Gastroesophageal sphincter (tissue), 4 donors: Measurements from ENCODE around the gene ALKBH3. TPM values are rescaled to one million over a fixed set of nuclear protein-coding genes. Genes with fewer than 3 reads are reported as not detected.

Experiments
- ATAC-seq: fragments of 150-250 bp; one replicate; pipeline ENCODE4 v1.9.1; 2016; ENCODE audit warnings: mild to moderate bottlenecking, moderate library complexity
- H3K27ac ChIP-seq, 4 donors: fragments of 200-600 bp; sonication (generic) in 3 of 4; 1 replicate in 3 of 4; 2 replicates in 1 of 4; pipeline ENCODE4 v1.5.1; 2016 to 2019
- H3K27me3 ChIP-seq: fragments of 200-600 bp; sonication (generic); one replicate; pipeline ENCODE4 v1.5.1; 2019
- H3K36me3 ChIP-seq, 2 donors: fragments of 200-600 bp; sonication (generic); one replicate each; pipeline ENCODE4 v1.5.1; 2019; ENCODE audit warnings: control low read depth in 1 of 2
- H3K4me1 ChIP-seq, 3 donors: fragments of 200-600 bp; sonication (generic); 1 replicate in 2 of 3; 2 replicates in 1 of 3; pipeline ENCODE4 v1.5.1; 2016 to 2019; ENCODE audit warnings: control low read depth in 2 of 3
- H3K4me3 ChIP-seq, 2 donors: fragments of 200-600 bp; sonication (generic); one replicate each; pipeline ENCODE4 v1.5.1; 2019; ENCODE audit warnings: mild to moderate bottlenecking in 1 of 2, moderate library complexity in 1 of 2
- H3K9me3 ChIP-seq, 3 donors: fragments of 200-600 bp; sonication (generic); one replicate each; pipeline ENCODE4 v1.5.1; 2017 to 2019; ENCODE audit warnings: control low read depth in 2 of 3
- EP300 ChIP-seq: sonication (generic); formaldehyde crosslinking; IDR thresholded peaks from one replicate; pipeline ENCODE4 v1.6.1; 2017; ENCODE audit warnings: antibody characterized with exemption, mild to moderate bottlenecking
- POLR2A ChIP-seq, 2 donors: fragments of 450-650 bp; IDR thresholded peaks; one replicate each; pipeline ENCODE4 v1.6.1; 2017; ENCODE audit warnings: antibody characterized with exemption in 2 of 2, mild to moderate bottlenecking in 2 of 2, moderate library complexity in 1 of 2
- POLR2AphosphoS5 ChIP-seq: sonication (generic); formaldehyde crosslinking; IDR thresholded peaks from one replicate; pipeline ENCODE4 v1.6.1; 2017; ENCODE audit warnings: antibody characterized with exemption
- WGBS, 2 donors: methylation state at CpG; one replicate each; pipeline ENCODE4 v1.1.5; 2018; ENCODE audit warnings: low coverage in 1 of 2; 5-methylcytosine and 5-hydroxymethylcytosine counted together
- total RNA-seq, 4 donors: library from RNA; depleted of rRNA; stranded (reverse); fragments of >200 nt; gene quantifications; one replicate each; pipeline ENCODE4 v1.1.0, GENCODE V29; 2016
- TF ChIP-seq, protein P1 (sequence below), 4 experiments: fragments of 200-600 bp in 2 of 4; fragments of 450-650 bp in 2 of 4; sonication (generic) in 1 of 4; IDR thresholded peaks; one replicate each; pipeline ENCODE4 v1.5.1; 2017 to 2019; ENCODE audit warnings: antibody characterized with exemption in 4 of 4, mild to moderate bottlenecking in 2 of 4, moderate library complexity in 2 of 4

ALKBH3 gene
- total RNA-seq = 10 to 100 TPM; 24.0 to 41.3 (median 37.1) TPM

DNA sequence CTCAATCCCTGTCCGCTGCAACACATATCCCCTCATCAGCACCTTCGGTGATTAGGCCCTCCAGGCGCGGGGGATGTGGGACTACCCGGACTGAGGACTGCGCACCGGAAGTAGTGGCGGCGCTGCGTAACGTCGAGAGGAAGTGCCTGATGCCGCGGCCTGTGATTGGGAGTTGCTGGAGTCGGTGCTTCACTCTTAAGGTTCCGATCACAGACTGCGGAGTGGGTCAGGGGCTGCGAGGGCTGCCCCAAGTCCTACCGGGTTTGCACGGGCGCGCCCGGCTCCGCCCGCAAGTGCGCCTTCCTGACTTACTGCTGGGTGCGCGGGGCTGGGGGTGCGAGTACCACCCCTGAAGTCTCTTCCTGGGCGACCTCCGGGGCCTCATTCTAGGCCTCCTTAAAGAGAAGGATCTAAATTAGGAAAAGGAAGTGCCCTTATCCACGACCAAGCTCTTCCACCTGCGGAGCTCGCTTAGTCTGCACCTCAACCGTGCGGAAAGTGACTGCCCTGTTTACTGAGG is at the start of gene ALKBH3:
Gene ALKBH3, plus strand, starts transcription at position 192 of the 520 bp plus-strand sequence. CDS start 1,822 bp downstream, outside the sequence.
- ATAC-seq = peak; percentile 100
- WGBS, 2 donors = no CpG with 5 or more reads among the region's 36 CpGs
- H3K4me3 ChIP-seq = peak within 1 kb of the TSS; percentile 72 to 89
- peaks cover 3 to 33% of the 10 kb centered on the region in 2 donors for H3K36me3 ChIP-seq
- peaks cover 21% of the 10 kb centered on the region for H3K27me3 ChIP-seq
- peaks cover 10 to 29% (median 10%) of the 10 kb centered on the region in 3 donors for H3K4me1 ChIP-seq
- peak within 1 kb of the TSS; percentile 27 to 83 (median 82) for H3K27ac ChIP-seq
- H3K9me3 ChIP-seq = no peaks in the 10 kb centered on the region
- TF ChIP-seq POLR2AphosphoS5 = peak; percentile 61
- TF ChIP-seq, protein P1, sequence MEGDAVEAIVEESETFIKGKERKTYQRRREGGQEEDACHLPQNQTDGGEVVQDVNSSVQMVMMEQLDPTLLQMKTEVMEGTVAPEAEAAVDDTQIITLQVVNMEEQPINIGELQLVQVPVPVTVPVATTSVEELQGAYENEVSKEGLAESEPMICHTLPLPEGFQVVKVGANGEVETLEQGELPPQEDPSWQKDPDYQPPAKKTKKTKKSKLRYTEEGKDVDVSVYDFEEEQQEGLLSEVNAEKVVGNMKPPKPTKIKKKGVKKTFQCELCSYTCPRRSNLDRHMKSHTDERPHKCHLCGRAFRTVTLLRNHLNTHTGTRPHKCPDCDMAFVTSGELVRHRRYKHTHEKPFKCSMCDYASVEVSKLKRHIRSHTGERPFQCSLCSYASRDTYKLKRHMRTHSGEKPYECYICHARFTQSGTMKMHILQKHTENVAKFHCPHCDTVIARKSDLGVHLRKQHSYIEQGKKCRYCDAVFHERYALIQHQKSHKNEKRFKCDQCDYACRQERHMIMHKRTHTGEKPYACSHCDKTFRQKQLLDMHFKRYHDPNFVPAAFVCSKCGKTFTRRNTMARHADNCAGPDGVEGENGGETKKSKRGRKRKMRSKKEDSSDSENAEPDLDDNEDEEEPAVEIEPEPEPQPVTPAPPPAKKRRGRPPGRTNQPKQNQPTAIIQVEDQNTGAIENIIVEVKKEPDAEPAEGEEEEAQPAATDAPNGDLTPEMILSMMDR (IDR thresholded peaks at IDR 0.05) = peak in 3 of 4 experiments; percentile 25 to 30 (median 26)
- peak; percentile 13 to 20 for TF ChIP-seq POLR2A (IDR thresholded peaks at IDR 0.05)
- no peak for TF ChIP-seq EP300

DNA sequence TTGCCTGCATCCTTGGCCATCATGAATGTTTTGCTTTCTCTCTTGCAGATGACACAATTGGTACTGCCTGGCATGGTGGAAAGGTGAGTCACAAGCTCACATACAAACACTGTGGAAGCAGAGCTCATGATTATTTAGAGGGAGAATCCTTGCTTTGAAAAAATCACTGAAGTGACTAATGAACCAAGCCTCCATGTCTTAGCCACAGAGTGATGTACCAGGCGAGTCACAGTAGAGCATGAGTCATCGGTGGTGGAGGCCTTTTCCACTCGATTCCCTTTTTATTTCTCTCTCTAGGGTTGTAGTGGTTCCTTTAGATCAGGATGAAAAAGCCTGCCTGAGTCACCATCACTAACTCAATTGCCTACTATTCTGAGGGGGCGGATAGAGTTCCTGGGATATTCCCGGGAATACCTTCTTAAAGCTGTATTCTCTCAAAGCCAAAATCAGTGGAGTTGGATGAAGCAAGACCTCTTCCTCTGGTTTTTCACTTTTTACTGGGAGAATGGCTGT is 49.6 kb upstream of the ALKBH3 start:
- peak; percentile 87 for ATAC-seq
- Histone ChIP-seq H3K4me3 (no peak overlapping the region), H3K27me3 (no peaks in the 10 kb centered on the region), H3K27ac (peak overlapping the region; percentile 68 to 78 (median 70)), H3K36me3 (no peaks in the 10 kb centered on the region), H3K9me3 (no peaks in the 10 kb centered on the region), H3K4me1 (peaks cover 8 to 40% (median 12%) of the 10 kb centered on the region in 3 donors)
- TF ChIP-seq, protein P1 (IDR thresholded peaks at IDR 0.05) = no peak
- no peak for TF ChIP-seq EP300
- no peak for TF ChIP-seq POLR2A (IDR thresholded peaks at IDR 0.05)
- no peak for TF ChIP-seq POLR2AphosphoS5
- 17 to 36% methylated on average over 5 of the region's 5 CpGs for WGBS, 2 donors

DNA sequence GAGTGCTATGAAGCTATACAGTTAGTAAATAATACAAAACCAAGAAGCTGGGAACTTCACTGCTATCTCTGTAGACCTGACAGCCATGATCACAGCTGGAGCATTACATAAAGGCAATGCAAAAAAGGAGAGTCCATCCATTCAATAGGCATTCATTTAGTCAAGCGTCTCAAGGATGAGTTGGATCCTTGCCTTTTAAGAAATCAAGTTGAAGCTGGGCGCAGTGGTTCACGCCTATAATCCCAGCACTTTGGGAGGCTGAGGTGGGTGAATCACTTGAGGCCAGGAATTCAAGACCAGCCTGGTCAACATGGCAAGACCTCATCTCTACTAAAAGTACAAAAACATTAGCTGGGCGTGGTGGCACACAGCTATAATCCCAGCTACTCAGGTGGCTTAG is 48.1 kb upstream of the ALKBH3 start:
- 88 to 94% methylated on average over 2 of the region's 4 CpGs for WGBS, 2 donors
- ATAC-seq = no peak
- Histone ChIP-seq H3K27ac (peak overlapping the region in 2 of 4 donors; percentile 38 to 68), H3K4me1 (peaks cover 8 to 43% (median 13%) of the 10 kb centered on the region in 3 donors), H3K9me3 (no peaks in the 10 kb centered on the region), H3K4me3 (no peak overlapping the region), H3K27me3 (no peaks in the 10 kb centered on the region), H3K36me3 (no peaks in the 10 kb centered on the region)
- TF ChIP-seq POLR2A (IDR thresholded peaks at IDR 0.05) = no peak

DNA sequence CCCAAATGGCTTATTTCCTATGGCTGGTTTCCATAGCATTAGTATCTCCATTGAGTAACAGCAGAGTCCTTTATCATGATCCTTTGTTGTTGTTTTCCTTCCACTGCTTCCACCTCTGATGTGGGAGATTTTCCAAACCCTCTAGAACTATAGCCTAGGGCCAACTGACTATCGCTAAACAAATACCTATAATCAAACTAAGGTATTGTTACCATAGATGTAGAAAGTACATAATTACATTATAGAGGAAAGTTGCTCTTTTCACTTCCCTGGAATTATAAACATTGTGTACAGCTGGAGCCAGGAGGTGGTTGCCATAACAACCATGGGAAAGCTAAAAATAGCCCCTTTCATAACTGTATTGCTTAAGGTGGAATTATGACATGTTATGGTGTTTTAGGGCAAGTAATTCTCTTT is 47.0 kb upstream of the ALKBH3 start:
- Histone ChIP-seq H3K27ac (peak overlapping the region; percentile 56 to 78 (median 70)), H3K4me3 (no peak overlapping the region), H3K9me3 (no peaks in the 10 kb centered on the region), H3K36me3 (no peaks in the 10 kb centered on the region), H3K4me1 (peaks cover 8 to 51% (median 18%) of the 10 kb centered on the region in 3 donors), H3K27me3 (no peaks in the 10 kb centered on the region)
- WGBS, 2 donors = 0 to 21% methylated on average over 1 of the region's 1 CpG
- peak; percentile 20 for TF ChIP-seq POLR2AphosphoS5
- TF ChIP-seq, protein P1 (IDR thresholded peaks at IDR 0.05) = no peak
- peak; percentile 61 for ATAC-seq

DNA sequence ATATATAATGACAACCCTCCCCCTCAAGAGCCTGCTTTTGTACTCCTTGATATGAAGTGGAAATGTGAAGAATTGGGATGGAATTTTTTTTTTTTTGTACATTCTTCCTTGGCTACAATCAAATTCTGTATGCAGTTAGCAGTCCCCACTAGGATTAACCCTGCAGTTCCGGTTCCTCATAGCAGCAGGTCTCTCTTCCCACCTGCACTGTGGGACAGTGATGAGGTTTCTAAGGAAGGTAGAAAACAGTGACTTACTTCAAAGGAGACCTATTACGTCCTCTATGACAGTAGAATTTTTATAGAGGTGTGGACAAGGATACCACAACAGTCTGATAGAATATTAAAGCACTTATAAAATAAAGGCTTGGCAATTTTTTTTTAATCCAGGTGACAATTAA is 46.3 kb upstream of the ALKBH3 start:
- H3K9me3 ChIP-seq = no peaks in the 10 kb centered on the region
- no peaks in the 10 kb centered on the region for H3K36me3 ChIP-seq
- no peak for ATAC-seq
- H3K4me1 ChIP-seq = peaks cover 8 to 51% (median 18%) of the 10 kb centered on the region in 3 donors
- TF ChIP-seq, protein P1 (IDR thresholded peaks at IDR 0.05) = no peak
- TF ChIP-seq EP300 (no peak), POLR2AphosphoS5 (no peak), POLR2A (IDR thresholded peaks at IDR 0.05) (no peak)
- no peaks in the 10 kb centered on the region for H3K27me3 ChIP-seq
- H3K4me3 ChIP-seq = no peak overlapping the region
- WGBS, 2 donors = 10 to 46% methylated on average over 2 of the region's 2 CpGs
- H3K27ac ChIP-seq = peak overlapping the region; percentile 48 to 78 (median 63)
